Loucy (cell line): Measurements from ENCODE around the gene HPX.

Source experiments
- H2AFZ ChIP-seq: fragments of 200-600 bp; sonication (generic); 2 replicates; pipeline ENCODE4 v1.6.0; 2016; ENCODE audit warnings: antibody characterized with exemption, mild to moderate bottlenecking, low read length, moderate library complexity
- H3F3A ChIP-seq: fragments of 200-600 bp; 2 replicates; pipeline ENCODE4 v1.6.0; 2016; ENCODE audit warnings: antibody characterized with exemption, low read depth, mild to moderate bottlenecking
- H3K27me3 ChIP-seq: fragments of 200-600 bp; sonication (generic); 2 replicates; pipeline ENCODE4 v1.6.1; 2014; ENCODE audit warnings: low read length, mild to moderate bottlenecking; ENCODE audit not compliant: insufficient read depth, poor library complexity, severe bottlenecking
- H3K36me3 ChIP-seq: fragments of 200-600 bp; sonication (generic); 2 replicates; pipeline ENCODE4 v1.6.1; 2016; ENCODE audit warnings: low read length; ENCODE audit not compliant: insufficient read depth
- H3K4me1 ChIP-seq: fragments of 200-600 bp; sonication (generic); 2 replicates; pipeline ENCODE4 v1.5.1; 2014; ENCODE audit warnings: low read length, mild to moderate bottlenecking; ENCODE audit not compliant: insufficient read depth, poor library complexity, severe bottlenecking
- H3K4me2 ChIP-seq: fragments of 200-600 bp; sonication (generic); 2 replicates; pipeline ENCODE4 v1.6.0; 2014; ENCODE audit warnings: antibody characterized with exemption, low read length, low read depth, mild to moderate bottlenecking; ENCODE audit not compliant: poor library complexity, severe bottlenecking
- H3K4me3 ChIP-seq: fragments of 200-600 bp; sonication (generic); 2 replicates; pipeline ENCODE4 v1.5.1; 2014; ENCODE audit warnings: low read length, mild to moderate bottlenecking, mixed read lengths; ENCODE audit not compliant: poor library complexity, severe bottlenecking
- H3K79me2 ChIP-seq: fragments of 200-600 bp; sonication (generic); 2 replicates; pipeline ENCODE4 v1.6.1; 2014; ENCODE audit warnings: low read length; ENCODE audit not compliant: insufficient read depth
- H3K9ac ChIP-seq: fragments of 200-600 bp; sonication (generic); 2 replicates; pipeline ENCODE4 v1.6.0; 2014; ENCODE audit warnings: mild to moderate bottlenecking, low read depth, low read length, moderate library complexity; ENCODE audit not compliant: poor library complexity, severe bottlenecking
- H3K9me2 ChIP-seq: fragments of 200-600 bp; sonication (generic); replicated peaks from 2 replicates; pipeline ENCODE4 v1.6.1; 2016; ENCODE audit warnings: low read depth, low read length, mixed read lengths
- H3K9me3 ChIP-seq: fragments of 200-600 bp; sonication (generic); 2 replicates; pipeline ENCODE4 v1.6.1; 2014; ENCODE audit warnings: mild to moderate bottlenecking, antibody characterized with exemption, low read length, low read depth; ENCODE audit not compliant: insufficient read depth
- H4K20me1 ChIP-seq: fragments of 200-600 bp; sonication (generic); 2 replicates; pipeline ENCODE4 v1.6.0; 2014; ENCODE audit warnings: antibody characterized with exemption, low read length, mild to moderate bottlenecking; ENCODE audit not compliant: insufficient read depth, poor library complexity, severe bottlenecking
- EZH2phosphoT487 ChIP-seq: fragments of 200-600 bp; IDR thresholded peaks from 2 replicates; pipeline ENCODE4 v1.6.1; 2018; ENCODE audit warnings: antibody characterized with exemption, mild to moderate bottlenecking, moderate library complexity, borderline replicate concordance
- TF ChIP-seq, protein P1 (sequence below): fragments of 200-600 bp; sonication (generic); conservative IDR thresholded peaks from 2 replicates; pipeline ENCODE4 v1.5.1; 2014; ENCODE audit warnings: mild to moderate bottlenecking, antibody characterized with exemption, low read length

HPX gene

DNA sequence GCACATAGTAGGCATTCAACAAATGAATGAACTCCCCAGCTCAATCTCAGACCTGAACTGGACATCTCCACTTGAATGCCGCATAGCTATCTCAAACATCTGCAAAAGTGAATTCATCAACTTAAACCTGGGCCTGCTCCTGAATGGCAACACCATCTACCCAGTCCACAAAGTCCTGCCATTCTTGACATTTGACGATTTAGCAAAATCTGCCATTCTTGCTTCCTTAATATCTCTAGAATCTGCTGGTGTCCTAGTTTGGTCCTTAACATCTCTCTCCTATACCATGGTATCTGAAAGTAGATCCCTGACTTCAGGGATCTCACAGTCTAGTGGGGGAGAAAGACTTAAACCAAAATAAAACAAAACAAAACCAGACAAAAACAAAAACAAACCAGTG, 12.4 kb upstream of the HPX start:
- H3K9me3 ChIP-seq, result no peaks in the 10 kb centered on the region
- TF ChIP-seq EZH2phosphoT487, result no peak
- TF ChIP-seq, protein P1, sequence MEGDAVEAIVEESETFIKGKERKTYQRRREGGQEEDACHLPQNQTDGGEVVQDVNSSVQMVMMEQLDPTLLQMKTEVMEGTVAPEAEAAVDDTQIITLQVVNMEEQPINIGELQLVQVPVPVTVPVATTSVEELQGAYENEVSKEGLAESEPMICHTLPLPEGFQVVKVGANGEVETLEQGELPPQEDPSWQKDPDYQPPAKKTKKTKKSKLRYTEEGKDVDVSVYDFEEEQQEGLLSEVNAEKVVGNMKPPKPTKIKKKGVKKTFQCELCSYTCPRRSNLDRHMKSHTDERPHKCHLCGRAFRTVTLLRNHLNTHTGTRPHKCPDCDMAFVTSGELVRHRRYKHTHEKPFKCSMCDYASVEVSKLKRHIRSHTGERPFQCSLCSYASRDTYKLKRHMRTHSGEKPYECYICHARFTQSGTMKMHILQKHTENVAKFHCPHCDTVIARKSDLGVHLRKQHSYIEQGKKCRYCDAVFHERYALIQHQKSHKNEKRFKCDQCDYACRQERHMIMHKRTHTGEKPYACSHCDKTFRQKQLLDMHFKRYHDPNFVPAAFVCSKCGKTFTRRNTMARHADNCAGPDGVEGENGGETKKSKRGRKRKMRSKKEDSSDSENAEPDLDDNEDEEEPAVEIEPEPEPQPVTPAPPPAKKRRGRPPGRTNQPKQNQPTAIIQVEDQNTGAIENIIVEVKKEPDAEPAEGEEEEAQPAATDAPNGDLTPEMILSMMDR, result no peak
- no peak overlapping the region for H3K4me2 ChIP-seq

DNA sequence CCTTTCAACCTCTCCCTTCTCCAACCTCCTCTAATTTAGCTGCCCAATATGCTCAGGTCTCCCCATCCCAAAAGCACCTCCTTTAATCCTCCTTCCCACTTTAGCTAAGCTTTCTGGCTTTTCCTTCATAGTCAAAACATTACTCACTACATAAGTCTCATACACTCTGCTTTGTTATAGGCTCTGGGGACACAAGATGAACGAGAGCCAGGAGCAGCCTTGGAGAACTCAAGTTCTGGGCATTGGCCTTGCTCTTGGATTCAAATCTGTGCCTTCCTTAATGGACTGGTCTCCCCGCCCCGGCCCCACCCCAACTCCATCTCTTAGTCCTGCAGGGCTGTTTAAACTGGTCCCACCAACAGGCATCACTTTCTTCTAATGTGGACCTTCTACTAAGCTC, 11.4 kb upstream of the HPX start:
- no peak overlapping the region for H3K9ac ChIP-seq
- no peaks in the 10 kb centered on the region for H3K9me2 ChIP-seq
- TF ChIP-seq, protein P1, result no peak
- no peak for TF ChIP-seq EZH2phosphoT487
- H3F3A ChIP-seq, result no peaks in the 10 kb centered on the region
- no peaks in the 10 kb centered on the region for H4K20me1 ChIP-seq
- H3K9me3 ChIP-seq, result no peaks in the 10 kb centered on the region
- no peak overlapping the region for H2AFZ ChIP-seq
- H3K4me1 ChIP-seq, result no peaks in the 10 kb centered on the region
- H3K4me2 ChIP-seq, result no peak overlapping the region
- peaks cover 9% of the 10 kb centered on the region; the same call in 1 of the 2 replicates for H3K36me3 ChIP-seq
- no peaks in the 10 kb centered on the region for H3K79me2 ChIP-seq
- no peaks in the 10 kb centered on the region for H3K27me3 ChIP-seq
- H3K4me3 ChIP-seq, result no peak overlapping the region

More for the DNA sequence above, 12.4 kb upstream of the HPX start:
- no peaks in the 10 kb centered on the region for H4K20me1 ChIP-seq
- H2AFZ ChIP-seq, result no peak overlapping the region
- no peaks in the 10 kb centered on the region for H3K4me1 ChIP-seq
- no peak overlapping the region for H3K9ac ChIP-seq
- no peaks in the 10 kb centered on the region for H3K27me3 ChIP-seq
- H3K9me2 ChIP-seq, result no peaks in the 10 kb centered on the region
- H3K36me3 ChIP-seq, result peaks cover 9% of the 10 kb centered on the region; the same call in 1 of the 2 replicates
- no peak overlapping the region for H3K4me3 ChIP-seq
- no peaks in the 10 kb centered on the region for H3K79me2 ChIP-seq
- no peaks in the 10 kb centered on the region for H3F3A ChIP-seq

- Histone ChIP-seq H3F3A (no peaks in the 10 kb centered on the region), H3K9me2 (no peaks in the 10 kb centered on the region), H3K27me3 (no peaks in the 10 kb centered on the region), H3K79me2 (no peaks in the 10 kb centered on the region), H3K4me1 (no peaks in the 10 kb centered on the region), H4K20me1 (no peaks in the 10 kb centered on the region), H3K9ac (no peak overlapping the region), H2AFZ (no peak overlapping the region), H3K4me3 (no peak overlapping the region), H3K36me3 (no peaks in the 10 kb centered on the region; the same call in 1 of the 2 replicates), H3K9me3 (no peaks in the 10 kb centered on the region), H3K4me2 (no peak overlapping the region)
- TF ChIP-seq, protein P1, result no peak
- TF ChIP-seq EZH2phosphoT487, result no peak
Measured at GRCh38 chr11:6448574-6448973, 7.8 kb upstream of the HPX start.
